Tracheal epithelial cell (primary cell): ENCODE data around the gene CCNI. TPM values are rescaled to one million over a fixed set of nuclear protein-coding genes. Genes with fewer than 3 reads are reported as not detected.

Experiments
- total RNA-seq: library from RNA; depleted of rRNA; stranded (reverse); fragments of >200 nt; gene quantifications from 2 replicates; pipeline ENCODE4 v1.2.1, GENCODE V29; 2014

Gene CCNI, protein sequence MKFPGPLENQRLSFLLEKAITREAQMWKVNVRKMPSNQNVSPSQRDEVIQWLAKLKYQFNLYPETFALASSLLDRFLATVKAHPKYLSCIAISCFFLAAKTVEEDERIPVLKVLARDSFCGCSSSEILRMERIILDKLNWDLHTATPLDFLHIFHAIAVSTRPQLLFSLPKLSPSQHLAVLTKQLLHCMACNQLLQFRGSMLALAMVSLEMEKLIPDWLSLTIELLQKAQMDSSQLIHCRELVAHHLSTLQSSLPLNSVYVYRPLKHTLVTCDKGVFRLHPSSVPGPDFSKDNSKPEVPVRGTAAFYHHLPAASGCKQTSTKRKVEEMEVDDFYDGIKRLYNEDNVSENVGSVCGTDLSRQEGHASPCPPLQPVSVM
- total RNA-seq, result 113 and 227 TPM in 2 replicates

GRCh38 chr4:77075869-77076799 is at the start of gene CCNI:
Gene CCNI, minus strand, starts transcription at chr4:77075989. Its CDS starts 9,627 bp downstream, at chr4:77066362.

Other genes starting within 250 kb of the CCNI start
- gene SOWAHB, start 177.8 kb downstream of the CCNI start, total RNA-seq, result 28.2 and 28.3 TPM in 2 replicates
- 51.8 and 75.7 TPM in 2 replicates for gene SEPTIN11, start 126.2 kb downstream of the CCNI start, total RNA-seq
- 21.3 and 47.0 TPM in 2 replicates for gene CCNG2, start 81.2 kb upstream of the CCNI start, total RNA-seq